EH (cell line): ENCODE measurements around the gene B4GALNT2.
"Not testable (repeated sequence)": the region's sequence is repeated elsewhere in the genome, so short reads cannot be mapped to it uniquely, and the experiment has no call there.

Experiments used
- DNase-seq: peaks from one replicate; pipeline ENCODE4 v3.0.0-alpha.2; 2015; ENCODE audit warnings: low read depth

The B4GALNT2 gene

GRCh38 chr17:49132699-49133364 lies at the start of gene B4GALNT2:
B4GALNT2 (plus strand) TSS chr17:49132769; CDS start chr17:49132793, 24 bp downstream.
- peak; percentile 28 for DNase-seq

GRCh38 chr17:49085046-49085445 lies 47.5 kb upstream of the B4GALNT2 start:
- DNase-seq: peak; percentile 26

DNA sequence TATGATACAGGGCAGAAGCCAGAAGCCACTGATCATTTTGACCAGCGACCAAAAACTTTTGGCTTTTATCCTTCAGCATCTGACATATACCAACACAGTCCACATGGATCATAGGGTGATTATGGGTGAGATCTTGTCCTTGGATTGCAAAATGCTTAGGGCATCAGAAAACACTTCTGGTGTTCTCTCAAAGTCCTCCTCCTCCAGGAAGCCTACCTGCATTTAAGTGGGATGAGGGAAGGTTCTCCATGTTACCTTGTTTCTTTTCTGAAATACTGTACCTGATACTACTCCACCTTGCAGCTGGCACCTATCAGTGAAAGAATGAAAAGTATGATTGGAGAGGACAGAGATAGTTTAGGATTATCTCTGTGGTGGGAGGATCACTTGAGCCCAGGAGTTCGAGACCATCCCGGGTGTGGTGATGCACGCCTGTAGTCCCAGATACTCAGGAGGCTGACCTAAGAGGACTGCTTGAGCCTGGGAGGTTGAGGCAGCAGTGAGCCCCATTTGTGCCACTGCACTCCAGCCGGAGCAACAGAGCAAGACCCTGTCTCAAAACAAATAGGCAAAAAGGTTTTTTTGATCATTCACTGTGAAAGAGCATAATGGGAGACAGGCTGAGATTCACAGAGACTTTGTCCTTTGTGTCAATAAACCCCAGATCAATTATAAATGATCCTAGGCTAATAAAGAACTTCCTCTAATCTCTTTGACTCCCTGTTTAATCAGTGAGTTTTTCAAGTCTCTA lies 46.8 kb upstream of the B4GALNT2 start:
- DNase-seq: no peak

DNA sequence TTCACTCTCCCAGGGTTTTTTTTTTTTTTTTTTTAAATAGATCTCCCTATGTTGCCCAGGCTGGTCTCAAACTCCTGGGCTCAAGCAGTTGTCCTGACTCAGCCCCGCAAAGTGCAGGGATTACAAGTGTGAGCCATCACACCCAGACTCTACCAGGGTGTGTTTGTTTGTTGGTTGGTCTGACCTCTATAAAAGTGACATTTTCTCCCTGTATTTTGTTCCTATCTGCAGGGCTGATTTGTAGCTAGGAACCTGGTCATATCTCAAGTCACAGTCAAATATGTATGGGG lies 46.3 kb upstream of the B4GALNT2 start:
- DNase-seq: no peak

DNA sequence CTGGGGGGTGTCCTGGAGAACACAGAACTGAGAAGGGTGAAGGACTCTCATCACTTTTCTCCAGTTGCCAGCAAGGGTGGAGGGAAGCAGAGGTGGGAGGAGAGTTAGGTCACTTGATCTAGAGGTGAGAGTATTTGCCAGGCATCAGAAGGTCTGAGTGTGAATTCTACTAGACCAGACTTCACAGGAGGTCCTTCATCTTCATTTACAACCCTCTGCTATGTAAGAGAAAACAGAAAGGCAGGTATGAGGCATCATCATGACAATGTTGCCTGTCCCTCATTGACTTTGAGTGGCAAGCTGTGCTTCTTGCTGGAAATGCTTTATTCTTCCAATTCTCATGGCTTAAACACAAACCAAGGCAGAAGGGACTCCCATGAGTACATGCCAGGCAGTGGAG lies 45.9 kb upstream of the B4GALNT2 start:
- no peak for DNase-seq

DNA sequence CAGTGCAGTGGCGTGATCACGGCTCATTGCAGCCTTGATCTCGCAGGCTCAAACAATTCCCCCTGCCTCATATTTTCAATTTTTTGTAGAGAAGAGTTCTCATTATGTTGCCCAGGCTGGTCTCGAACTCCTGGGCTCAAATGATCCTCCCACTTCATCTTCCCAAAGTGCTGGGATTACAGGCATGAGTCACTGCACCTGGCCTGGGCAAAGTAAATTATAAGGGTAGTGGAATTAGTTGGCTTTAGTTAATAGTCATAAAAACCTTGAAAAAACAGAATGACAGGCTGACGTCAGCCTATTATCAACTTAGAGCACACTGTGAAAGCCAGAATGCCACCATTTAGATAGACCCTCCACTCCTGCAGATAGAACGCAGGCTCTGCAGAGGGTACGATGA lies 43.5 kb upstream of the B4GALNT2 start:
- DNase-seq: no peak

DNA sequence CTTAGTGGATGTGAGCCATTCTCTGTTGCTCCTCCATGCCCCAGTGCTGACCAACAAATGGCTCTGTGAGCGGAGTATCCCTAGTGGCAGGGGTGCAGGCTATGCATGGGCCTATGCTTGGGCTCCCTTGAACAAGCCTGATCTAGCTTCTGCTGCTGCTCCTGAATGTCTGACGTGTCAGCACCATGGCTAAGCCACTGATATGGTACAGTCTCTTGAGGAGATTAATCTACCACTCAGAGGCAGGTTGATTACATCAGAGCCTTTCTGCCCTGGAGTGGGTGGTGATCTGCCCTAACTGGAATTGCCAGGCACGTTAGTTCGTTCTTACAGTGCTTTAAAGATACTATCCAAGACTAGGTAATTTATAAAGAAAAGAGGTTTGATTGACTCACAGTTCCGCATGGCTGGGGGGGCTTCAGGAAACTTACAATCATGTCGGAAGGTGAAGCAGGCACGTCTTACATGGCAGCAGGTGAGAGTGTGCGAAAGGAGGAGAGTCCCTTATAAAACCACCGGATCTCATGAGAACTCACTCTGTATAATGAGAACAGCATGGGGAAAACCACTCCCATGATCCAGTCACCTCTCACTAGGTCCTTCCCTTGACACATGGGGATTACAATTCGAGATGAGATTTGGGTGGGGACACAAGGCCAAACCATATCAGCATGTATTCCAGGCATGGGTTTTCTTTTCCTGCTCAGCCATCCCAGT lies 41.5 kb upstream of the B4GALNT2 start:
- no peak for DNase-seq

DNA sequence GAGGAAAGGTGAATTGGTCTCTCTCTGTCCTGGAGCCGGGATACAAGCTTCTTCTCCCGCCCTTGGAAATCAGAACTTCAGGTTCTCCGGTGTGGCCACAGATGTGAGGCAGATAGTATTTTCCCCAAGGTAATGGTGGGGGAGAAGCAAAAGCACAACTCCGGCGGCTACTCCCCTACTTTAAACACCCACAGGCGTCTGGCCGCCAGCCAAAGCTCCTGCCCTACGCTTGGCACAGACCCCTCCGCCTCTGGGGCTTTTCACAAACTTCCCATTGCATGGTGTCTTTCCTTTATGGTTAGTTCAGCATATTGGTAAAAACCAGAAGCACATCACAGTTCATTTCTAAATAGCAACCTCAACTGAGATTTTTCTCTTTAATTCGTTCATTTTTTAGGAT lies 39.4 kb upstream of the B4GALNT2 start:
- no peak for DNase-seq

DNA sequence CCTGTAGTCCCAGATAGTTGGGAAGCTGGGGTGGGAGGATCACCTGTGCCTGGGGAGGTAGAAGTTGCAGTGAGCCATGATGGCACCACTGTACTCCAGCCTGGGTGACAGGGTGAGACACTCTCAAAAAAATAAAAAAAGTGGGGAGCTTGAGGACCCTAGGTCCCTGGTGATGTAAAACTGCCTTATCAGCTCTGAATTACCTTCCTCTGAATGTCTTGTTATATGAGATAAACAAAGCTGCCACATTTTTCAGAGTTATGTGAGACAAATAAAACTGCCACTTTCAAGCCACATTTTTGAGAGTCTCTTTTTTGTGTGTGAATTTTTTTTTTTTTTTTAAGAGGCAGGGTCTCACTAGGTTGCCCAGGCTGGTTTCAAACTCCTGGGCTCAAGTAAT lies 32.0 kb upstream of the B4GALNT2 start:
- no peak for DNase-seq

- DNase-seq: peak; percentile 66
Measured at GRCh38 chr17:49101054-49101534, 31.5 kb upstream of the B4GALNT2 start.

- DNase-seq: not testable (repeated sequence)
Measured at GRCh38 chr17:49103360-49103759, 29.2 kb upstream of the B4GALNT2 start.

DNA sequence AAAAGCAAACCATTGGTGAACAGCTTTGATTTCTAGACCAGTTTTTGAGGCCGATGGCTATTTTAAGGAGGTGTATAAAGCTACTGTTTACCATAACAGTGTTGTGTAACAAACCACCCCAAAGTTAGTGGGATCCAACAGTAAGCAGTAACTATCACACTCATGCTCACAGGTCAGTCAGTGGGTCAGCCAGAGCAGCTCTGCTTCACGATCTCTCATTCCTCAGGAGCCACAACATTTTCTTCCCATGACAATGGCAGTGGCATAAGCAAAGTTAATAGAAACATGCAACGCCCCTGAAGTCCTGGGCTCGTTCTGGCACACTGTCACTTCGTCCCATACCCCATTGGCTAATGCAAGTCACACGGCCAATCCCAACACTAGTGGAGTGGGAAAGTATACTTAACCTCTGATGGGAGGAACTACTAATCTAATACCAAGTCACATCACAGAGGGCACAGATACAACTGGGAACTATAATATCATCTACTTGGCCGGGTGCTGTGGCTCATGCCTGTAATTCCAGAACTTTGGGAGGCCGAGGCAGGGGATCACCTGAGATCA lies 28.0 kb upstream of the B4GALNT2 start:
- peak; percentile 89 for DNase-seq

- DNase-seq: peak; percentile 94
Measured at GRCh38 chr17:49106321-49107210, 26.0 kb upstream of the B4GALNT2 start.

- DNase-seq: no peak
Measured at GRCh38 chr17:49107211-49107557, 25.4 kb upstream of the B4GALNT2 start.

- peak; percentile 93 for DNase-seq
Measured at GRCh38 chr17:49108318-49108717, 24.3 kb upstream of the B4GALNT2 start.

DNA sequence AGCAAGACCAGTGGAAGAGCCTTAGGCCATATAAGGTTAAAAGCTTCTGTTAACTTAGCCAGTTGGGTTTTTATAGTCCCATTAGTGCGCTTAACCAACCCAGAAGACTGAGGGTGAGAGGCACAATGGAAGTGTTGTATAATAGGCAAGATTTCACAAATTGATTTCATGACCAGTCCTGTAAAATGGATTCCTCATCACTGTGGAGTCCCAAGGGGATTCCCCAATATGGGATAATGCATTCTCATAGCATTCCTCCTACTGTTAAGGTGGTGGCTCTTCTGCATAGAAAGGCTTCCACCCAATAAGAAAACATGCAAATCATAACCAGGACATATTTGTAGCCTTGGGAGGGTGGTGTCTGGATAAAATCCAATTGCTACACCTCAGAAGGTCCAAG lies 22.1 kb upstream of the B4GALNT2 start:
- DNase-seq: peak; percentile 49

DNA sequence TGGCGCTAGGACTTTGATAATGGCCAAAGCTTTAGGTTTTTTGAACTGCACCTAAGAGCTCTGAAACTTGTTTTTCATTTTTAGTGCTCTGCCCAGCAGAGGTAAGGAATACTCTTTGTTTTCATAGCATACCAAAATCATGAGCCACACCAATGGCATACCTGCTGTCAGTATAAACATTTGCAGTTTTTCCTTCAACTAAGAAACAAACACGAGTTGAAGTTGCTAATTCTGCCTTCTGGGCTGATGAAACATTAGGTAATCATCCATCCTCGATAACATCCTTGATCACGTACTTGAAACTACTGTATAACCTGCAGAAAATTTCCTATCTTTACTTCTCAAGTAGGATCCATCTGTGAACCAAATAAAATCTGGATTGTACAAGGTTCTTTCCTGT lies 20.6 kb upstream of the B4GALNT2 start:
- DNase-seq: no peak

DNA sequence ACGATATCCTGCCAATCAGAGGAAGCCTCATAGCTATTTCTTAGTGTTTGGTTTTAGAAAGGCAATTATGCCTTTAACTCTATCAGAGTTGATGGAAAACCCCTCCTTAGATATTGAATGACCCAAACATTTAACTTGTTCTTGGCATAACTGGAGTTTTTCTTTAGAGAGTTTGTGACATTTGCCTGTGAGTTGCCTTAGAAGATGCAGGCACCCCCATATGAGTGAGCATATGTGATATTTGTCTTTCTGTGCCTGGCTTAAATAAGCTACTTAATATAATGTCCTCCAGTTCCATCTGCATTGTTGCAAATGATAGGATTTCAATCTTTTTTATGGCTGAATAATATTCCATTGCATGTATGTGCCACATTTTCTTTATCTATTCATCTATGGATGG lies 19.6 kb upstream of the B4GALNT2 start:
- DNase-seq: no peak

GRCh38 chr17:49114703-49115102 lies 17.9 kb upstream of the B4GALNT2 start:
- DNase-seq: no peak

DNA sequence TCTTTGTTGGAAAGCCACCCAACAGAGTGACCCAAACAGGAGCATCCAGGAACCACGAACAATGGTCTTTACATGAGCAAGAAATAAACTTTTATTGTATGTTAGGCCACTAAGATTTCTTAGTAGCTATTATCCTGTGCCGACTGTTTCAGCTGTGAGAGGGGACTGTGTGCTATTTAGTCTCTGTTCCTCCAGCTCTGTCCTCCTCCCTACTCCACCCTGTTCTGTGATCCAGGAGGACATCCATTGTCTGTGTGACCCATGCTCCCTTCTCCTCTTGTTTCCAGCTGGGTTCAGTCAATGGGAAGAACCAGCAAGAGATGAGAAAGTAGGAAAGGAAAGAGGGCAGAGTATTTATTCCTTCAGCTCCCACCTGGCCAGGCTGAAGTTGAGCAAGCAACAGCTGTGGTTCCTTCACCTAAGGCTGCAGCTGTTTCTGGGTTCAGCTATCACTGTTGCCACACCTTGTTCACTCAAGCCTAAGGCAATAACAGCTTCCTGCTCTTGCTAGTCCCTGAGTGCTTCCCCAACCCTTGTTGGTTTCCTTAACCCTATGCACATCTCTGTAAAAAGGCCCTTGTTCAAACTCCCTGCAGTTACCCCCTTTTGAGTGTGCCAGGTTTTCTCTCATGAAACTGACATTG lies 14.9 kb upstream of the B4GALNT2 start:
- DNase-seq: no peak

DNA sequence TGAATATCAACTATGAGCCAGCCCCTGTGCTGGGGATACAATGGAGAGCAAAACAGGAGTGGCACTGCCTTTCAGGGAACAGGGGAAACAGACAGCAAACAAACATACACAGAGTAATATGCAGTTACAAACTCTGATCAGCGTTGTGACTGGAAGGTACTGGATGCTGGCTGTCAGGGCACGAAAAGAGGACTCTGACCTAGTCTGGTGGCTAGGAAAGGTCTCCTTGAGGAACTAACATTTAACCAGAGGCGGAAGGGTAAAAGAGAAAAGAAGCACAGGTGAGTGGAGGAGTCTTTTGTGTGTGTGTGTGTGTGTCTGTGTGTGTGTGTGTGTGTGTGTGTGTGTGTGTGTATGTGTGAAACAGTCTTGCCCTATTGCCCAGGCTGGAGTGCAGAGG lies 12.4 kb upstream of the B4GALNT2 start:
- DNase-seq: no peak
